RWPE2 (cell line): ENCODE measurements around the gene DUSP11.

Experiments used
- ATAC-seq: fragments of 200-7000 bp; cut with Tn5 transposase; 3 replicates; pipeline ENCODE4 v1.9.1; 2021; ENCODE audit warnings: low read depth
- DNase-seq: peaks from one replicate; pipeline ENCODE4 v3.0.0-alpha.2; 2020; ENCODE audit warnings: low spot score
- H3K27ac ChIP-seq: fragments of 450-650 bp; 2 replicates; pipeline ENCODE4 v1.5.1; 2017; ENCODE audit warnings: mild to moderate bottlenecking; ENCODE audit not compliant: poor library complexity, severe bottlenecking
- H3K27me3 ChIP-seq: fragments of 250-450 bp; sonication (Bioruptor Pico); 2 replicates; pipeline ENCODE4 v1.5.1; 2021; ENCODE audit warnings: mild to moderate bottlenecking, moderate library complexity; ENCODE audit not compliant: insufficient read depth, poor library complexity, severe bottlenecking
- H3K36me3 ChIP-seq: fragments of 250-450 bp; sonication (Bioruptor Pico); 2 replicates; pipeline ENCODE4 v1.5.1; 2020; ENCODE audit warnings: low read depth, mild to moderate bottlenecking, moderate library complexity
- H3K4me1 ChIP-seq: fragments of 250-450 bp; sonication (Bioruptor Pico); 2 replicates; pipeline ENCODE4 v1.5.1; 2021; ENCODE audit warnings: mild to moderate bottlenecking, moderate library complexity; ENCODE audit not compliant: insufficient read depth, poor library complexity, severe bottlenecking
- H3K4me3 ChIP-seq: fragments of 250-450 bp; sonication (Bioruptor Pico); 2 replicates; pipeline ENCODE4 v1.5.1; 2021; ENCODE audit warnings: mild to moderate bottlenecking, moderate library complexity; ENCODE audit not compliant: severe bottlenecking
- H3K9me3 ChIP-seq: fragments of 250-450 bp; sonication (Bioruptor Pico); 2 replicates; pipeline ENCODE4 v1.5.1; 2021; ENCODE audit warnings: mild to moderate bottlenecking, moderate library complexity; ENCODE audit not compliant: severe bottlenecking
- TF ChIP-seq, protein P1 (sequence below): fragments of 450-650 bp; IDR thresholded peaks from one replicate; pipeline ENCODE4 v1.5.1; 2017; ENCODE audit warnings: mild to moderate bottlenecking, moderate library complexity; ENCODE audit not compliant: poor library complexity, severe bottlenecking

DUSP11 gene

GRCh38 chr2:73714091-73714490 lies 65.8 kb downstream of the DUSP11 start:
- no peak for DNase-seq
- no peaks in the 10 kb centered on the region for H3K4me1 ChIP-seq
- no peaks in the 10 kb centered on the region for H3K36me3 ChIP-seq
- TF ChIP-seq, protein P1, sequence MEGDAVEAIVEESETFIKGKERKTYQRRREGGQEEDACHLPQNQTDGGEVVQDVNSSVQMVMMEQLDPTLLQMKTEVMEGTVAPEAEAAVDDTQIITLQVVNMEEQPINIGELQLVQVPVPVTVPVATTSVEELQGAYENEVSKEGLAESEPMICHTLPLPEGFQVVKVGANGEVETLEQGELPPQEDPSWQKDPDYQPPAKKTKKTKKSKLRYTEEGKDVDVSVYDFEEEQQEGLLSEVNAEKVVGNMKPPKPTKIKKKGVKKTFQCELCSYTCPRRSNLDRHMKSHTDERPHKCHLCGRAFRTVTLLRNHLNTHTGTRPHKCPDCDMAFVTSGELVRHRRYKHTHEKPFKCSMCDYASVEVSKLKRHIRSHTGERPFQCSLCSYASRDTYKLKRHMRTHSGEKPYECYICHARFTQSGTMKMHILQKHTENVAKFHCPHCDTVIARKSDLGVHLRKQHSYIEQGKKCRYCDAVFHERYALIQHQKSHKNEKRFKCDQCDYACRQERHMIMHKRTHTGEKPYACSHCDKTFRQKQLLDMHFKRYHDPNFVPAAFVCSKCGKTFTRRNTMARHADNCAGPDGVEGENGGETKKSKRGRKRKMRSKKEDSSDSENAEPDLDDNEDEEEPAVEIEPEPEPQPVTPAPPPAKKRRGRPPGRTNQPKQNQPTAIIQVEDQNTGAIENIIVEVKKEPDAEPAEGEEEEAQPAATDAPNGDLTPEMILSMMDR = no peak
- H3K27ac ChIP-seq = no peak overlapping the region
- no peaks in the 10 kb centered on the region for H3K9me3 ChIP-seq
- H3K4me3 ChIP-seq = no peak overlapping the region
- no peak for ATAC-seq
- H3K27me3 ChIP-seq = no peaks in the 10 kb centered on the region
